Hematopoietic multipotent progenitor cell treated with erythropoietin and hydrocortisone succinate and interleukin-3 and kit ligand, for 4 days (in vitro differentiated cells): Measurements from ENCODE around the gene SEC14L6.
A peak's percentile ranks its signal among the peaks of the same experiment; 100 is the strongest.
"Not testable (repeated sequence)": the region's sequence is repeated elsewhere in the genome, so short reads cannot be mapped to it uniquely, and the experiment has no call there.

ENCODE experiments used
- DNase-seq: peaks from one replicate; pipeline ENCODE4 v3.0.0-alpha.2; 2015

SEC14L6 gene

DNA sequence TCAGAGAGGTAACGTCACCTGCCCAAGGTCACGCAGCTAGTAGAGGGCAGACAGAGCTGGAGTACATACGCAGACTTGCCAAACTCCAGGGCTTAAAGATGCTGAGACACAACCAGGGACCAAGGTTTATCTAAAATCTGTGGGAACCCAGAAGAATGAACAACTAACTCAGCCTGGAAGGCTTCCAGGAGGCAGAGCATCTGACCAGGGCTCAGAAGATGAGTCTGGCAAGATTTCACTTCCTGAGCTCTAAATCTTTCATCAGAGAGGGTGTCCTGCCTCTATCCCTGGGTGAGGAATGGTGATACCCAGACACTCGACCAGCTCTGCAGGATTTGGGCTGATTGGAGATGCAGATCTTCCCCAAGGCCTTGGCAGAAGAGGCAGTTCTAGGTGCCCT, 18.8 kb upstream of the SEC14L6 start:
- DNase-seq: no peak

DNA sequence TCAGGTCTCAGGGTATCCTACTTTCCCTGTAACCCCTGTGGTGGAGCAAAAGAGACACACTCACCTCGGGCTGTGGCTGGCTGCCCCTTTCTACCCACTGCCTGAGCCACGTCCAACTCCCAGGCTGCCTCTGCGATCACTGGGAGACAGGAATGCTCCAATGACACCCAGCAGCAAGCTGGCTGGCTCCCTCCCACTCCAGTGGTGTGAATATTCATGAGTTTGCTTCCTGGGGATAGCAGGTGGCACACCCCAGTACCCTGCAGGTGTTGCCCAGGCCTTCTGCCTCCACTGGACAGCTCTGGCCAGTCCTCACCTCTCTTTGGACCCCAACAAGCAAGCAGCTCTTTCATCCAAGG, 18.2 kb upstream of the SEC14L6 start:
- DNase-seq: no peak

GRCh38 chr22:30564045-30564760, 17.7 kb upstream of the SEC14L6 start:
- DNase-seq: no peak

DNA sequence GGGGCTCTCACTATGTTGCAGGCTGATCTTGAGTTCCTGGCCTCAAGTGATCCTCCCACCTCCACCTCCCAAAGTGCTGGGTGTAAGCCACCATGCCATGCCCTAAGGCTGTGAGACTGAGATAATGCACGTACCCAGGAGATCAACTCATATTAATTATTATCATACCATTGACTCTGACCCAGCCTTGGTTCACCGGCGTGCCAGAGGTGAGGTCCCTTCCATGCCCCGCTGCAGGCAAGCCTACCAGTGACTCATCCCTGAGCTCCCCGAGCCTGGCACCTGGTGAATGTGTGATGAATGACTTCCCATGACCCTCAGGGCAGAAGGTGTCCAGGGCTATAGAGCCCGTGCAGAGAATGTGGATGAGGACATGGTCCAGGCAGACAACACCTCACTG, 15.8 kb upstream of the SEC14L6 start:
- DNase-seq: peak; percentile 62

DNA sequence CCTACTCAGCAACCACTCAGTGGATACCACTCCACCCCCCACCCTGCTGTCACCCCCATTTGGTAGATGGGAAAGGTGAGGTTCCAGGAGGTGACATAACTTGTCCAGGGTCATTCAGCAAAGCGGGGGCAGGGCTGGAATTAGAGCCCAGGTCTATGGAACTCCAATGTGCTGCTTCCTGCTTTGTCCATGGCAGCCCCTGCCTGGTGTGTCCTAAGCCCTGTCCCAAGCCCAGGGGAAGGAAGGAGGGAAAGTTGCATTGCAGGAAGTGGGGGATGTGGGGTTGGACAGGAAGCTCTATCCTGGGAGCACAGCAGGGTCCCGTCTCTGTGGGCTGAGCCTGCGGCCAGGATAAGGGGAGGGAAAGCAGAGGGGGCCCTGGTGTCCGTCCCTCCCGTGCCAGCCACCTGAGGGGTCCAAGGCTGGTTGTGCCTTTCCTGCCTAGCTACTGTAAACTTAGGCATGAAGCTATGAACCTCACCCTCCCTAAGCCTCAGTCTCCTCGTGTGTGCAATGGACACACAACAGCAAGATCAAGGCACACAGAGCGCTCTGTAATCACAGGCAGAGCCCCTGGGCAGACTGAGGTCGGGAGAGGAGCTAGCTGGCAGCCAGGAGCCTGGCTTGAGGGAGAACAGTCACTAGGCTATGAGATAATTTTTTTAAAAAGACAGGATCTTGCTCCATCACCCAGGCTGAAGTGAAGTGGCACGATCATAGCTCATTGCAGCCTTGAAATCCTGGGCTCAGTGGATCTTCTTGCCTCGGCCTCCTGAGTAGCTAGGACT, 15.1 kb upstream of the SEC14L6 start:
- no peak for DNase-seq

- DNase-seq: peak; percentile 48
These were observed 14.2 kb upstream of the SEC14L6 start for GRCh38 chr22:30560643-30561202.

DNA sequence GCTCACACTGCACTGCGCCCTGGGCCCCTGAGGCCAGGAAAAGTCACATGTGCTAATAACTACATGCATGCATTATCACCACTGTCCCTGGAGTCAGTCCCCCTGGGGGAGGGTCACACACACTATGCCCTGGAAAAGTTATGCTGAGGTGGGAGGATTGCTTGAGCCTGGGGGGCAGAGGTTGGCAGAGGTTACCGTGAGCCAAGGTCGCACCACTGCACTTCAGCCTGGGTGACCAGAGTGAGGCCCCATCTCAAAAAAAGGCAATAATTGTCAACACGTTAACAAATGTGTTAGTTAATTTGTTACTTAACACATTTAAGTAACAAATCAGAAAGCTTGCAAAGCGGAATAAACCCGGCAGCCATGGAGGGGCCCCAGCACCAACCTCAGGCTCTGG, 13.3 kb upstream of the SEC14L6 start:
- no peak for DNase-seq

DNA sequence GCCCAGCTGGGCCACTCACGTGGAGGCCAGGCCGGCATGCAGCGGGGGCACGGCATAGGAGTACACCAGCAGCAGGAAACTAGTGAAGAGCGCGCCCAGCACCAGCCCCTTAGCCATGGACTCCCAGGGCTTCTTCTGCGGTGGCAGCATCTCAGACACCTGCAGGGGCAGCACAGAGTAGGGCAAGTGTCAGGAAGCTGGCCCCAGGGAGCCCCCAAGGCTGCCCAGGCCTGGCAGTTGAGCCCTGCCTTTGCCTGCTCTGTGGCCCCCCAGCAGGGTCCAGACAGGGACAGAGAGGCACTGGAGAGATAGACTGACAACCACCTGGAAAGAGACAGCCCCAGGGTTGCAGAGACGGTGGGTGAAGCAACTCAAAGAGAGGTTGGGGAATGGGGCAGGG, 10.7 kb upstream of the SEC14L6 start:
- no peak for DNase-seq

- DNase-seq: peak; percentile 34
These were observed 9.8 kb upstream of the SEC14L6 start for GRCh38 chr22:30556388-30556787.

GRCh38 chr22:30555282-30556210, 9.0 kb upstream of the SEC14L6 start:
- no peak for DNase-seq

- no peak for DNase-seq
These were observed 7.4 kb upstream of the SEC14L6 start for GRCh38 chr22:30553971-30554370.

DNA sequence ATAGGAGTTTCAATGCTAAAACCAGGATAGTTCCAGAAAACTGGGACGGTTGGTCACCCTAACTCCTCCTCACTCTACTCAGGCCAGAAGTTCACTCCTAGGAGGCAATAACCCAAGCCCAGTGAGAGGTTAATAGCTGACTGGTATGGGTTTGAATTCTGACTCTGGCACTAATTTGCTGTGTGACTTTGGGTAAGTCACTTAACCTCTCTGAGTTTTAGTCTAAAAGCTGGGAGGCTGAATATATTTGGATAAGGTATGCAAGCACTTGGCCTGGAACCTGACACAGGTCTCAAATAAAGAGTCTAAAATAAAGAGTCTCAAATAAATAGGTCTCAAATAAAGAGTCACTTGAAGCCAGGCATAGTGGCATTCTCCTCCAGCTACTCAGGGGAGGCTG, 6.2 kb upstream of the SEC14L6 start:
- DNase-seq: no peak

DNA sequence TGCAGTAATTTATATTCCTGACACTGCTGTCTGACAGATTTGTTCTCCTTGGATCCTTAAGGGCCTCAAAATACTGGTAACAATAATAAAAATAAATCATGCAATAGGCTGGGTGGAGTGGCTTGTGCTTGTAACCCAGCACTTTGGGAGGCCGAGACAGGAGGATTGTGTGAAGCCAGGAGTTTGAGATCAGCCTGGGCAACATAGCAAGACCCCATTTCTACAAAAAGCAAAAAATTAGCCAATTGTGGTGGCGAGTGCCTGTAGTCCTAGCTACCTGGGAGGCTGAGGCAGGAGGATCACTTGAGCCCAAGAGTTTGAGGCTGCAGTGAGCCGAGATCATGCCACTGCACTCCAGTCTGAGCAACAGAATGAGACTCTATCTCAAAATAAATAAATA, 5.3 kb upstream of the SEC14L6 start:
- not testable (repeated sequence) for DNase-seq

GRCh38 chr22:30547188-30547587, 647 bp upstream of the SEC14L6 start:
- no peak for DNase-seq

GRCh38 chr22:30542811-30543188, 3.7 kb downstream of the SEC14L6 start:
- no peak for DNase-seq

- DNase-seq: no peak
These were observed 4.4 kb downstream of the SEC14L6 start for GRCh38 chr22:30541961-30542810.

- DNase-seq: not testable (repeated sequence)
These were observed 5.0 kb downstream of the SEC14L6 start for GRCh38 chr22:30541511-30541910.

- no peak for DNase-seq
These were observed 7.2 kb downstream of the SEC14L6 start for GRCh38 chr22:30539368-30539767.

DNA sequence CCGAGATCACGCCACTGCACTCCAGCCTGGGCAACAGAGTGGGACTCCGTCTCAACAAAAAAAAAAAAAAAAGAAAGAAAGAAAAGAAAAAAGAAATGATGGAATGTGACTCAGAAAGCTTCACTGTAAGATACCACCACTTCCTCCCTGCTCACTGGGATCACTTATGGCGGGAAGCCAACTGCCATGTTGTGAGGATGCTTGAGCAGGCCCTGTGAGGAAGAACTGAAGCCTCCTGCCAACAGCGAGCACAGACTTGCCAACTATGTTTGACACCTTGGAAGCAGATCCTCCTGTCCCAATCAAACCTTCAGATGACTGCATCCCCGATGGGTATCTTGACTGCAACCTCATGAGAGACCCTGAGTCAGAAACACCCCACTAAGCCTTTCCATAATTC, 8.3 kb downstream of the SEC14L6 start:
- DNase-seq: peak; percentile 18

- no peak for DNase-seq
These were observed 9.3 kb downstream of the SEC14L6 start for GRCh38 chr22:30537083-30537731.

GRCh38 chr22:30535182-30535581, 11.4 kb downstream of the SEC14L6 start:
- no peak for DNase-seq
